Astrocyte (in vitro differentiated cells and primary cell): ENCODE data around the gene TCEANC. TPM values are rescaled to one million over a fixed set of nuclear protein-coding genes. Genes with fewer than 3 reads are reported as not detected.
A peak's percentile ranks its signal among the peaks of the same experiment; 100 is the strongest.

Source experiments
- DNase-seq: peaks from one replicate; pipeline ENCODE4 v3.0.0-alpha.2; 2010; ENCODE audit warnings: low read depth
- FAIRE-seq: peaks from 2 replicates; lab custom pipeline; 2011; peaks lifted over from hg19 to GRCh38; lab: Jason Lieb, UNC
- H2AFZ ChIP-seq: 2 replicates; pipeline ENCODE4 v1.6.0; 2012; ENCODE audit warnings: low read depth, low read length, inconsistent platforms
- H3K27ac ChIP-seq: 2 replicates; pipeline ENCODE4 v1.5.1; 2011; ENCODE audit warnings: low read depth, low read length, inconsistent platforms
- H3K27me3 ChIP-seq: 2 replicates; pipeline ENCODE4 v1.6.0; 2011; ENCODE audit warnings: low read length, inconsistent platforms; ENCODE audit not compliant: insufficient read depth
- H3K36me3 ChIP-seq: 2 replicates; pipeline ENCODE4 v1.5.1; 2011; ENCODE audit warnings: low read length, inconsistent platforms; ENCODE audit not compliant: insufficient read depth
- H3K4me1 ChIP-seq: 2 replicates; pipeline ENCODE4 v1.5.1; 2011; ENCODE audit warnings: low read length, inconsistent platforms; ENCODE audit not compliant: insufficient read depth
- H3K4me2 ChIP-seq: 2 replicates; pipeline ENCODE4 v1.6.0; 2012; ENCODE audit warnings: low read length, inconsistent platforms
- H3K4me3 ChIP-seq: 2 replicates; pipeline ENCODE4 v1.5.1; 2011; ENCODE audit warnings: low read depth, mild to moderate bottlenecking, low read length, inconsistent platforms; ENCODE audit not compliant: insufficient read depth
- H3K79me2 ChIP-seq: 2 replicates; pipeline ENCODE4 v1.6.0; 2012; ENCODE audit warnings: mild to moderate bottlenecking, low read length, inconsistent platforms; ENCODE audit not compliant: insufficient read depth
- H3K9ac ChIP-seq: 2 replicates; pipeline ENCODE4 v1.6.0; 2012; ENCODE audit warnings: mild to moderate bottlenecking, low read length, inconsistent platforms
- H3K9me3 ChIP-seq: 2 replicates; pipeline ENCODE4 v1.5.1; 2012; ENCODE audit warnings: low read depth, mild to moderate bottlenecking, low read length, inconsistent platforms; ENCODE audit not compliant: insufficient read depth
- H4K20me1 ChIP-seq: 2 replicates; pipeline ENCODE4 v1.6.0; 2012; ENCODE audit warnings: low read length, inconsistent platforms; ENCODE audit not compliant: insufficient read depth
- H3K27ac Mint-ChIP-seq: one replicate; pipeline ENCODE4 v1.8.0; 2021; ENCODE audit warnings: mild to moderate bottlenecking, mixed read lengths; ENCODE audit not compliant: unreplicated experiment
- H3K27me3 Mint-ChIP-seq: one replicate; pipeline ENCODE4 v1.8.0; 2021; ENCODE audit warnings: low read depth, mixed read lengths; ENCODE audit not compliant: unreplicated experiment
- H3K36me3 Mint-ChIP-seq: one replicate; pipeline ENCODE4 v1.8.0; 2021; ENCODE audit warnings: low read depth, mixed read lengths; ENCODE audit not compliant: unreplicated experiment
- H3K4me1 Mint-ChIP-seq: one replicate; pipeline ENCODE4 v1.8.0; 2021; ENCODE audit warnings: low read depth, mixed read lengths; ENCODE audit not compliant: unreplicated experiment
- H3K4me3 Mint-ChIP-seq: one replicate; pipeline ENCODE4 v1.8.0; 2021; ENCODE audit warnings: mild to moderate bottlenecking, moderate library complexity, mixed read lengths; ENCODE audit not compliant: unreplicated experiment
- H3K9me3 Mint-ChIP-seq: one replicate; pipeline ENCODE4 v1.8.0; 2021; ENCODE audit warnings: mild to moderate bottlenecking, mixed read lengths; ENCODE audit not compliant: unreplicated experiment
- CTCF ChIP-seq: IDR thresholded peaks from 2 replicates; pipeline ENCODE4 v1.5.1; 2011; ENCODE audit warnings: low read depth, mild to moderate bottlenecking, inconsistent platforms, low read length, moderate library complexity; ENCODE audit not compliant: insufficient read depth
- EZH2 ChIP-seq: IDR thresholded peaks from 2 replicates; pipeline ENCODE4 v1.6.1; 2012; ENCODE audit warnings: mild to moderate bottlenecking, low read length, inconsistent platforms; ENCODE audit not compliant: insufficient read depth
- total RNA-seq: library from RNA; stranded (reverse); gene quantifications from 2 replicates; pipeline ENCODE4 v1.2.1, GENCODE V29; 2021

TCEANC gene
- total RNA-seq, 1 donor from 2014 or later = 1.0 TPM

DNA sequence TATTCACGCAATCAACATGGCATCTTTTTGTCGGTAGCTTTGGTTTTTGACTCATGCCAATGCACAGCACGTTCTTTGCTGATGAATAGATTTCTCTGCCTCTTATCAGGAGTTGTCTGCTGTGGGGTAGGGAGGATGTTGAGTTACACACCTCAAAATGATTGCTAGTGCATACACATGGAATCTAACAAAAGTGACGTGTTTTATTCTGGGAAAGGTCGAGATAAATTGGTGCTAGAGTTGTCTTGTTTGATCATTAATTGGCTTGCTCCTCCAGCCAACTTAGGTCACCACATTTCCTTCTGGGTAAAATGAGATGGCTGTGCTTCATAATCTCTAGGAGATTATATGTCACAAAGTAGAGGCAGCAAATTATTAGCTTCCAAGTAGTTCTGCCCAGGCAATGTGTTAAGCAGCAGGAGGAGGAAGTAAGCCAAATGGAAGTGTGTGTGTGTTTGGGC is 39.9 kb downstream of the TCEANC start:
- H3K4me1 ChIP-seq = peaks cover 26% of the 10 kb centered on the region
- H3K27me3 ChIP-seq = no peaks in the 10 kb centered on the region
- H3K4me3 ChIP-seq = no peak overlapping the region
- no peaks in the 10 kb centered on the region for H3K36me3 Mint-ChIP-seq
- H3K4me3 Mint-ChIP-seq = peak overlapping the region; percentile 58
- H3K27me3 Mint-ChIP-seq = no peaks in the 10 kb centered on the region
- DNase-seq (peak; percentile 64), FAIRE-seq (no peak)
- no peak overlapping the region for H3K27ac ChIP-seq
- H3K27ac Mint-ChIP-seq = peak overlapping the region; percentile 86
- H3K9me3 ChIP-seq = no peaks in the 10 kb centered on the region
- peak overlapping the region; percentile 25 for H3K4me2 ChIP-seq
- no peak for TF ChIP-seq EZH2
- TF ChIP-seq CTCF = no peak
- no peaks in the 10 kb centered on the region for H3K36me3 ChIP-seq
- no peaks in the 10 kb centered on the region for H3K9me3 Mint-ChIP-seq
- peaks cover 84% of the 10 kb centered on the region for H3K79me2 ChIP-seq
- H4K20me1 ChIP-seq = peaks cover 39% of the 10 kb centered on the region
- no peak overlapping the region for H3K9ac ChIP-seq
- no peak overlapping the region for H2AFZ ChIP-seq
- H3K4me1 Mint-ChIP-seq = peaks cover 33% of the 10 kb centered on the region

- no peak for DNase-seq
- peaks cover 26% of the 10 kb centered on the region for H3K4me1 ChIP-seq
- Mint-ChIP-seq H3K4me1 (peaks cover 33% of the 10 kb centered on the region), H3K4me3 (peak overlapping the region; percentile 58), H3K27ac (peak overlapping the region; percentile 86), H3K27me3 (no peaks in the 10 kb centered on the region), H3K9me3 (no peaks in the 10 kb centered on the region), H3K36me3 (no peaks in the 10 kb centered on the region)
- H3K36me3 ChIP-seq = no peaks in the 10 kb centered on the region
- H2AFZ ChIP-seq = no peak overlapping the region
- peaks cover 91% of the 10 kb centered on the region for H3K79me2 ChIP-seq
- H4K20me1 ChIP-seq = peaks cover 44% of the 10 kb centered on the region
- no peaks in the 10 kb centered on the region for H3K27me3 ChIP-seq
- H3K27ac ChIP-seq = no peak overlapping the region
- FAIRE-seq = peak; percentile 68
- H3K9me3 ChIP-seq = no peaks in the 10 kb centered on the region
- TF ChIP-seq EZH2 (no peak), CTCF (no peak)
- peak overlapping the region; percentile 39 for H3K4me2 ChIP-seq
- H3K4me3 ChIP-seq = no peak overlapping the region
- peak overlapping the region; percentile 41 for H3K9ac ChIP-seq
Observed at GRCh38 chrX:13693341-13693961, 40.5 kb downstream of the TCEANC start.

- Histone ChIP-seq H3K27ac (no peak overlapping the region), H3K36me3 (no peaks in the 10 kb centered on the region), H3K79me2 (peaks cover 96% of the 10 kb centered on the region), H4K20me1 (peaks cover 46% of the 10 kb centered on the region), H3K9me3 (no peaks in the 10 kb centered on the region), H3K9ac (no peak overlapping the region), H2AFZ (no peak overlapping the region), H3K4me3 (no peak overlapping the region), H3K4me2 (peak overlapping the region; percentile 39), H3K4me1 (peaks cover 29% of the 10 kb centered on the region), H3K27me3 (no peaks in the 10 kb centered on the region)
- no peak overlapping the region for H3K4me3 Mint-ChIP-seq
- peak; percentile 5 for FAIRE-seq
- peak; percentile 15 for DNase-seq
- H3K36me3 Mint-ChIP-seq = no peaks in the 10 kb centered on the region
- peak overlapping the region; percentile 53 for H3K27ac Mint-ChIP-seq
- no peaks in the 10 kb centered on the region for H3K27me3 Mint-ChIP-seq
- H3K4me1 Mint-ChIP-seq = peaks cover 37% of the 10 kb centered on the region
- H3K9me3 Mint-ChIP-seq = no peaks in the 10 kb centered on the region
- no peak for TF ChIP-seq CTCF
- no peak for TF ChIP-seq EZH2
Observed at GRCh38 chrX:13694359-13694758, 41.4 kb downstream of the TCEANC start.
